HG03457 (cell line): Measurements from ENCODE around the gene LRRC75A.

Experiments used
- ATAC-seq: cut with Tn5 transposase; IDR thresholded peaks from one replicate; pipeline ENCODE4 v1.9.1; 2021; ENCODE audit warnings: moderate number of reproducible peaks; ENCODE audit not compliant: unreplicated experiment

LRRC75A gene

GRCh38 chr17:16437083-16437482 is 54.9 kb downstream of the LRRC75A start:
- no peak for ATAC-seq

- no peak for ATAC-seq
Measured at GRCh38 chr17:16435925-16436886, 55.8 kb downstream of the LRRC75A start.

DNA sequence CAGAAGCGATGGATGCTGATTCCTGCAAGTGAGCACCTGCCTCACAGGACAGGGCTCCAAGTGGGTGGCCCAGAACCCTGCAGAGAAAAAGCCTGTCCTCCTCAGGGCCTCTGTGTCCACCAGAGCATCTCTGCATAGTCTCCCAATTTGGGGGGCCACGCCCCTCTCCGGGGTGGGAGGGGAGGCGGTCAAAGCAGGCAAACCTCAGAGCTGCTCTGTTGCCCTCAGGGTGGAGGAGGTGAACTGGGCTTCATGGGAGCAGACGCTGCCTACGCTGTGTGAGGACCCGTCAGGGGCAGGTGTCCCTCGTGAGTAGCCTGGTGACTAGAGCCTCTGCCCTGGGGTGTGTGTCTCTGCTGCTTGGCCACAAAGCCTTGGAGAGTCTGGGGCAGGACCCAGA is 57.3 kb downstream of the LRRC75A start:
- no peak for ATAC-seq

GRCh38 chr17:16433514-16433913 is 58.5 kb downstream of the LRRC75A start:
- ATAC-seq = no peak

DNA sequence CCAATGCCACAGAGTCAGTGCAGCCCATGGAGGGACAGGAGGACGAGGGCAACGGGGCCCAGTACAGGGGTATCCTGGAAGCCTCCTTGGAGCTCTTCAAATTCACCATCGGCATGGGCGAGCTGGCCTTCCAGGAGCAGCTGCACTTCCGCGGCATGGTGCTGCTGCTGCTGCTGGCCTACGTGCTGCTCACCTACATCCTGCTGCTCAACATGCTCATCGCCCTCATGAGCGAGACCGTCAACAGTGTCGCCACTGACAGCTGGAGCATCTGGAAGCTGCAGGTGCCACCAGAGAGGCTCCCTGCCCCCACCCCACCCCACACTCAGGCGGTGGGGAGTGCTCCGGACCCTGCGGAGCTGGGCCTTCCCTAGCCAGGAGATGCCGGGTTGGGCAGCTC is 60.0 kb downstream of the LRRC75A start:
- no peak for ATAC-seq

DNA sequence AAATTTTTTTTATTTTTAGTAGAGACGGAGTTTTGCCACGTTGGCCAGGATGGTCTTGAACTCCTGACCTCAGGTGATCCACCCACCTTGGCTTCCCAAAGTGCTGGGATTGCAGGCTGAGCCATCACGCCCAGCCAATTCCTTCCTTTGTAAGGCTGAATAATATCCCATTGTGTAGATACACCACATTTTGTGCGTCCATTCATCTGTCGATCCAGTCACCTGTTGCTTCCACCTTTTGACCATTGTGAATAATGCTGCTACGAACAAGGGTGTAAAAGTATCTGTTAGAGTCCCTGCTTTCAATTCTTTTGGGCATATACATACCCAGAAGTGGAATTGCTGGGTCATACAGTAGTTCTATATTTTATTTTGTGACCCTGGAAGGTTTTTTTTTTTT is 61.3 kb downstream of the LRRC75A start:
- ATAC-seq = no peak

DNA sequence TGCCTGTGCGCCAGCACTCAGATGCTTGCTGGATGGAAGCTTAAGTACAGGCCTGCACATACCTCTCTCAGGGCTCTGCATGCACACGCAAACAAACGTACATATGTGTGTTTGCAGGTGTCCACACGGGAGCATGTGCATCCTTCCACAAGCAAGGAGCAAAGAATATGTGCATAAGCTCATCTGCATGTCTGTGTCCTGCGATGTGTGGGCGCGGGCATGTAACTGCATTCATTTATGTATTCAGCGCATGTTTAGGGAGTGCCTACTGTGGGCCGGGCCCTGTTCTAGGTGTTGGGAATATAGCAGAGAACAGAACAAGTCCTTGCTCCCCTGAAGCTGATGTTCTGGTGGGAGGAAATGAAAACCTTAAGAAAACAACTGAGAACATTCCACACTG is 62.9 kb downstream of the LRRC75A start:
- no peak for ATAC-seq

DNA sequence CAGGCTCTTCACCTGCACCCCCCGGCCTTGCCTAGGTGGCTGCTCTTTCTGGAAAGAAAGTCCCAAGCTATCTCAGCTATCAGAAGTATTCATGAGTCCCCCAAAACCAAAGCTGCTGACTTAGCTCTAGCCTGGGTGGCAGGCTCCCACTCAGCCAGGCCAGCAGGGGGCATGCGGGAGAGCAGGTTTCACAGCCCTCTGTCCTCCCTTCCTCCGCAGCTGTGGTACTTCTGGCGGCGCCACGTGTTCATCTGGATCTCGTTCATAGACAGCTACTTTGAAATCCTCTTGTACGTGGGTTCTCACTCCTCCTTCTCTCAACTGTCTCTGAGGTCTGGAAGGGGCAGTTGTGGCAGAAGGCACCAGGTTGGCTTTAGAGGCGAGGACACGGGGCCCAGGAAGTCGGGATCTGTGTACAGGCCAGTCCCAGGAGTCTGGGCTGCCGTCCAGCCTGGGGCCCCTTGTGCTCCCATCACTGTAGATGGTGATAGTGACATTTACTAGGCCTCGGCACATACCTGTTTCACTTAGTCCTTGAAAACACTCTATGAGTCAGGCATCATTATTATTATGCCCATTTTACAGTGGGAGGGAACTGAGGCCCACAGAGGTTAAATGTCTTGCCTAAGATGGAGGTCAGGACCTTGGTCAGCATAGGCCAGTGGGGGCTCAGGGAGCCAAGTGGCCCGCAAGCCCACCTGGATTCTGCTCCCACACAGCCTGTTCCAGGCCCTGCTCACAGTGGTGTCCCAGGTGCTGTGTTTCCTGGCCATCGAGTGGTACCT is 63.7 kb downstream of the LRRC75A start:
- ATAC-seq = no peak

DNA sequence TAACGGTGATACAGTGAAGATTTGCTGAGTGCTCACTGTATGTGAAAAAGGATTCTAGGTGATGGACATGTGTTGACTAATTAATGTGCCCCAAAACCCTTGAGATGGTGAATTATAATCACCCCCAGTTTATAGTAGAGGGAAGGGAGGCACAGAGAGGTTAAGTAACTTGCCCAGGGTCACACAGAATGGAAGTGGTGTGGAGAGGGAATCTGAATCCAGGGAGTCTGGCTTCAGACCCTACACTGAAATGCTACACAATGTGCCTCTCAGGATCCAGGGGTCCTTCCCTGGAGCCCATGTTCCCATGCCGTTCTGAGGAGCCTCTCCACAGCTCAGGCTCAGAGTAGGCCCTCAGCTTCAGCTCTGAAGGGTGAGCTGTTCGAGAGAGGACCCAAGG is 65.0 kb downstream of the LRRC75A start:
- ATAC-seq = no peak

GRCh38 chr17:16425698-16426659 is 66.0 kb downstream of the LRRC75A start:
- no peak for ATAC-seq

GRCh38 chr17:16425202-16425601 is 66.8 kb downstream of the LRRC75A start:
- ATAC-seq = no peak

GRCh38 chr17:16423226-16423872 is 68.6 kb downstream of the LRRC75A start:
- no peak for ATAC-seq

DNA sequence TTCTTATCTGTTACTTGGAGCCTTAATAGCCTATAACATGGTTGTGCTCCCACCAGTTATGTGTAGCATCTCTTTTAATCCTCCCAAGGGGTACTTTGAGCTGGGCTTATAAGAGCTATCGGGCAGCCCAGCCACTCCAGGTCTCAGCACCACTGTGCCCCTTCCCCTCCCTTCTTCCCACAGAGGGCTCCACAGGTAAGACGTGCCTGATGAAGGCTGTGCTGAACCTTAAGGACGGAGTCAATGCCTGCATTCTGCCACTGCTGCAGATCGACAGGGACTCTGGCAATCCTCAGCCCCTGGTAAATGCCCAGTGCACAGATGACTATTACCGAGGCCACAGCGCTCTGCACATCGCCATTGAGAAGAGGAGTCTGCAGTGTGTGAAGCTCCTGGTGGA is 69.6 kb downstream of the LRRC75A start:
- ATAC-seq = no peak

- ATAC-seq = no peak
Measured at GRCh38 chr17:16419929-16420271, 72.1 kb downstream of the LRRC75A start.

GRCh38 chr17:16419074-16419928 is 72.7 kb downstream of the LRRC75A start:
- no peak for ATAC-seq

DNA sequence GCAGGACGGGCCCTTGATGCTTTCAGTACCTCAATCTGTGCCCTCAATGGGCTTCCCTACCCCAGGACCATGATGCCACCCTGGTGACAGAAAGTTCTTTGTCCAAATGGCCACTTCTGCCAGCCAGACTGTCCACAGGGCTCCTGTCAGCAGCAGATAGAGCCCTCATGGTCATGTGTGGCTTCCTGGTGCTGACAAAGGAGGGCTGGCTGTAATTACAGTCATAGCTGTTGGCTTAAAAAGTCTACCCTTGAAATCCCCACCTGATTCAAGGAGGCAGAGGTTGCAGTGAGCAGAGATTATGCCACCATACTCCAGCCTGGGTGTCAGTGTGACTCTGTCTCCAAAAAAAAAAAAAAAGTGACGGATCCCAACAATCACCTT is 73.3 kb downstream of the LRRC75A start:
- ATAC-seq = no peak

- ATAC-seq = no peak
Measured at GRCh38 chr17:16417896-16418684, 73.9 kb downstream of the LRRC75A start.

- ATAC-seq = no peak
Measured at GRCh38 chr17:16417399-16417798, 74.6 kb downstream of the LRRC75A start.
